Stomach (tissue), 4 donors: ENCODE measurements around the gene SHOX.
"Not testable (repeated sequence)": the region's sequence is repeated elsewhere in the genome, so short reads cannot be mapped to it uniquely, and the experiment has no call there.

ENCODE experiments used
- POLR2A ChIP-seq, 4 donors: fragments of 450-650 bp; IDR thresholded peaks; one replicate each; pipeline ENCODE4 v1.6.1; 2016; ENCODE audit warnings: antibody characterized with exemption in 4 of 4, control low read depth in 2 of 4, mild to moderate bottlenecking in 1 of 4, moderate library complexity in 1 of 4
- TF ChIP-seq, protein P1 (sequence below), 7 experiments: fragments of 450-650 bp in 4 of 7; fragments of 200-600 bp in 3 of 7; sonication (generic) in 3 of 7; IDR thresholded peaks; one replicate each; pipeline ENCODE4 v1.5.1; 2016 to 2019; ENCODE audit warnings: antibody characterized with exemption in 7 of 7, control low read depth in 2 of 7, mild to moderate bottlenecking in 1 of 7

DNA sequence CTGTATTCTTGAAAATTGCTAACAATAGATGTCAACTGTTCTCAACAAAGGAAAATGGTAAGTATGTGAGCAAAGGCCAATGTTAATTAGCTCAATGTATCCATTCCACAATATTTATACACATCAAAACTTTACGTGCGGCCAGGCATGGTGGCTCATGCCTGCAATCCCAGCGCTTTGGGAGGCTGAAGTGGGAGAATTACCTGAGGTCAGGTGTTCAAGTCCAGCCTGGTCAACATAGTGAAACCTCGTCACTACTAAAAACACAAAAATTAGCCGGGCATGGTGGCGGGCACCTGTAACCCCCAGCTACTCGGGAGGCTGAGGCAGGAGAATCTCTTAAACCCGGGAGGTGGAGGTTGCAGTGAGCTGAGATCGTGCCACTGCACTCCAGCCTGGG, 27.6 kb upstream of the SHOX start:
- TF ChIP-seq, protein P1, sequence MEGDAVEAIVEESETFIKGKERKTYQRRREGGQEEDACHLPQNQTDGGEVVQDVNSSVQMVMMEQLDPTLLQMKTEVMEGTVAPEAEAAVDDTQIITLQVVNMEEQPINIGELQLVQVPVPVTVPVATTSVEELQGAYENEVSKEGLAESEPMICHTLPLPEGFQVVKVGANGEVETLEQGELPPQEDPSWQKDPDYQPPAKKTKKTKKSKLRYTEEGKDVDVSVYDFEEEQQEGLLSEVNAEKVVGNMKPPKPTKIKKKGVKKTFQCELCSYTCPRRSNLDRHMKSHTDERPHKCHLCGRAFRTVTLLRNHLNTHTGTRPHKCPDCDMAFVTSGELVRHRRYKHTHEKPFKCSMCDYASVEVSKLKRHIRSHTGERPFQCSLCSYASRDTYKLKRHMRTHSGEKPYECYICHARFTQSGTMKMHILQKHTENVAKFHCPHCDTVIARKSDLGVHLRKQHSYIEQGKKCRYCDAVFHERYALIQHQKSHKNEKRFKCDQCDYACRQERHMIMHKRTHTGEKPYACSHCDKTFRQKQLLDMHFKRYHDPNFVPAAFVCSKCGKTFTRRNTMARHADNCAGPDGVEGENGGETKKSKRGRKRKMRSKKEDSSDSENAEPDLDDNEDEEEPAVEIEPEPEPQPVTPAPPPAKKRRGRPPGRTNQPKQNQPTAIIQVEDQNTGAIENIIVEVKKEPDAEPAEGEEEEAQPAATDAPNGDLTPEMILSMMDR (IDR thresholded peaks at IDR 0.05): not testable (repeated sequence)
- not testable (repeated sequence) for TF ChIP-seq POLR2A (IDR thresholded peaks at IDR 0.05)
